ENCODE data around the gene STAMBP. TPM values are rescaled to one million over a fixed set of nuclear protein-coding genes. Genes with fewer than 3 reads are reported as not detected.

STAMBP gene
- total RNA-seq, 2 experiments from 2014 or later = 76.9 to 87.1 TPM

GRCh38 chr2:73890301-73891092, 61.7 kb downstream of the STAMBP start:
- POLR2A ChIA-PET = no interaction called here
- intact Hi-C loops (cut with micrococcal nuclease) = no loop called here
- no peak overlapping the region for H3K4me3 Mint-ChIP-seq
- no peaks in the 10 kb centered on the region for H3K27me3 Mint-ChIP-seq
- peaks cover 3% of the 10 kb centered on the region for H3K9me3 Mint-ChIP-seq
- CTCF ChIA-PET = interaction anchor here (1.0 to 1.2 kb wide), 3 partner anchors 17 to 67 kb away, joined by 3 to 4 read pairs (median 4); no protein-coding TSS in a partner anchor
- no peak for TF ChIP-seq CTCF (IDR thresholded peaks at IDR 0.05)
- H3K27ac Mint-ChIP-seq = no peak overlapping the region
- ATAC-seq (no peak), DNase-seq (no peak)
- peaks cover 37% of the 10 kb centered on the region for H3K4me1 Mint-ChIP-seq (ENCODE audit: low read depth)
- peaks cover 3% of the 10 kb centered on the region for H3K36me3 Mint-ChIP-seq (ENCODE audit: low read depth)

GRCh38 chr2:73891276-73891901, 62.6 kb downstream of the STAMBP start:
- CTCF ChIA-PET = interaction anchor here (1.1 to 1.7 kb wide), 2 partner anchors 17 to 67 kb away, joined by 4 to 6 read pairs; no protein-coding TSS in a partner anchor
- H3K27me3 Mint-ChIP-seq = no peaks in the 10 kb centered on the region
- POLR2A ChIA-PET = interaction anchor here (1.3 to 1.5 kb wide), 2 partner anchors 50 to 104 kb away, joined by 3 read pairs; no protein-coding TSS in a partner anchor
- no peak for DNase-seq
- H3K27ac Mint-ChIP-seq = no peak overlapping the region
- ATAC-seq = no peak
- peaks cover 3% of the 10 kb centered on the region for H3K36me3 Mint-ChIP-seq (ENCODE audit: low read depth)
- H3K9me3 Mint-ChIP-seq = peaks cover 3% of the 10 kb centered on the region
- H3K4me3 Mint-ChIP-seq = no peak overlapping the region
- intact Hi-C loops (cut with micrococcal nuclease) = no loop called here
- H3K4me1 Mint-ChIP-seq (ENCODE audit: low read depth) = peaks cover 38% of the 10 kb centered on the region
- no peak for TF ChIP-seq CTCF (IDR thresholded peaks at IDR 0.05)

GRCh38 chr2:73892631-73893329, 64.0 kb downstream of the STAMBP start, which contains the start of gene ACTG2:
Gene ACTG2 (plus strand): TSS chr2:73893008. CDS start chr2:73901312, 8,304 bp downstream.
- no peak within 1 kb of the TSS for H3K27ac Mint-ChIP-seq
- no peaks in the 10 kb centered on the region for H3K36me3 Mint-ChIP-seq (ENCODE audit: low read depth)
- ChIA-PET CTCF (interaction anchor here (1.7 kb wide), 1 partner anchor 69 kb away, joined by 6 read pairs; no protein-coding TSS in a partner anchor), POLR2A (interaction anchor here (0.7 to 1.5 kb wide), 3 partner anchors 34 to 255 kb away, joined by 3 read pairs; partner anchors contain the start of gene BOLA3)
- peaks cover 37% of the 10 kb centered on the region for H3K4me1 Mint-ChIP-seq (ENCODE audit: low read depth)
- intact Hi-C loops (cut with micrococcal nuclease) = no loop called here
- H3K27me3 Mint-ChIP-seq = no peaks in the 10 kb centered on the region
- H3K9me3 Mint-ChIP-seq = no peaks in the 10 kb centered on the region
- DNase-seq (no peak), ATAC-seq (no peak)
- TF ChIP-seq CTCF (IDR thresholded peaks at IDR 0.05) = no peak
- H3K4me3 Mint-ChIP-seq = no peak within 1 kb of the TSS

- DNase-seq (no peak), ATAC-seq (no peak)
- no peaks in the 10 kb centered on the region for H3K9me3 Mint-ChIP-seq
- no peaks in the 10 kb centered on the region for H3K27me3 Mint-ChIP-seq
- POLR2A ChIA-PET = interaction anchor here (1.6 kb wide), 1 partner anchor 27 kb away, joined by 3 read pairs; no protein-coding TSS in a partner anchor
- H3K36me3 Mint-ChIP-seq (ENCODE audit: low read depth) = no peaks in the 10 kb centered on the region
- no peak overlapping the region for H3K4me3 Mint-ChIP-seq
- peaks cover 31% of the 10 kb centered on the region for H3K4me1 Mint-ChIP-seq (ENCODE audit: low read depth)
- CTCF ChIA-PET = interaction anchor here (0.9 to 1.9 kb wide), 2 partner anchors 10 to 45 kb away, joined by 3 to 4 read pairs; no protein-coding TSS in a partner anchor
- no peak overlapping the region for H3K27ac Mint-ChIP-seq
- intact Hi-C loops (cut with micrococcal nuclease) = no loop called here
- no peak for TF ChIP-seq CTCF (IDR thresholded peaks at IDR 0.05)
Measured at GRCh38 chr2:73893764-73894474, 65.2 kb downstream of the STAMBP start.
